Measurements from ENCODE around the gene ID3.

The ID3 gene

DNA sequence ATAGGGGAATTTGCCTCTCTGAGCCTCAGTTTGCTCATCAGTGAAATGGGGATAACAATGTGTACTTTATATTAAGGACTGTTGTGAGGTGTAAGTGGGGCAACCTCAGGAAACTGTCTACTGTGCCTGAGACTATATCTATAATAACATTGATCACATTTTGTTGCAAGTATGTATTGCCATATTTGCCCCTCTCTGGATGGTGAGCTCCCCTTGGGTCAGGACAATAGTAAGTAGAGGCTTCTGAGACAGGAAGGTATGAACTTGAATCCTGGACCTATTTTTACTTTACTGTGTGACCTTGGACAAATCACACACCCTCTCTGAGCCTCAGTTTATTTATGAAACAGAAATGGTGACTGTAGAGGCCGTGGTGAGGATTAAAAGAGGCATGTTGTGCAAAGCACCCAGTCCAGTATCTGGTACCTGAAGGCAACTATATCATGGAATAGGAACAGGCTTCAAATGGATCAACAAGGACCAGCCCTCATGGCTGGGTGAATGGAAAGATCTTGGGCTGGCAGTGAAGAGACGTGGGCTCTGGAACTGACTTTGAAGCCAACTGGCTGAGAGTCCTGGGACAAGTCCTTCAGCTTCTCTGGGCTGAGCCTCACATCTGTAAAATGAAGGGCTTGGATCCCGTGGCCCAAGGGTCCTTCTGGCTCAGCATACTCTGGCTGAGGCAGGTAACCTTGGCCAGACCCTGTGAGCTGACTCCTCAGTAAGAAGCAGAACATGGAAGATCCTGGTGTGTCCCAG lies 35.0 kb upstream of the ID3 start:
- H2BK120ac ChIP-seq (ENCODE audit: low read depth, low read length), result peak overlapping the region; percentile 65
- peak overlapping the region; percentile 74 for H3K4ac ChIP-seq (ENCODE audit: low read depth, low read length)
- H3K4me3 ChIP-seq (ENCODE audit: low read length), result no peak overlapping the region
- H3K27me3 ChIP-seq (ENCODE audit: insufficient read depth, low read length, poor library complexity), result no peaks in the 10 kb centered on the region
- no peak overlapping the region for H3K18ac ChIP-seq (ENCODE audit: low read length)
- peak overlapping the region; percentile 96 for H2AK5ac ChIP-seq (ENCODE audit: low read length)
- peak overlapping the region; percentile 69 for H3K56ac ChIP-seq (ENCODE audit: low read length)
- H3K9ac ChIP-seq (ENCODE audit: low read length), result no peak overlapping the region
- H2BK15ac ChIP-seq (replicated peaks; ENCODE audit: low read depth), result no peak overlapping the region
- H3K23ac ChIP-seq (ENCODE audit: low read length), result peak overlapping the region; percentile 51
- no CpG with 5 or more reads among the region's 3 CpGs for WGBS (ENCODE audit: extremely low coverage, insufficient coverage, low lambda C conversion rate)
- H3K4me1 ChIP-seq (ENCODE audit: control insufficient read depth, low read depth, low read length), result peaks cover 21% of the 10 kb centered on the region
- no peaks in the 10 kb centered on the region for H3K79me2 ChIP-seq (ENCODE audit: control insufficient read depth, insufficient read depth, low read length)
- peak overlapping the region; percentile 83 for H2BK5ac ChIP-seq (ENCODE audit: low read length)
- no peaks in the 10 kb centered on the region for H3K79me1 ChIP-seq (ENCODE audit: low read length)
- H3K4me2 ChIP-seq (ENCODE audit: low read length), result no peak overlapping the region
- no peak overlapping the region for H4K8ac ChIP-seq (ENCODE audit: low read depth, low read length)
- H4K5ac ChIP-seq (ENCODE audit: low read length), result peak overlapping the region; percentile 6
- no peaks in the 10 kb centered on the region for H3K36me3 ChIP-seq (ENCODE audit: control insufficient read depth, insufficient read depth, low read length)
- H3K27ac ChIP-seq (ENCODE audit: low read depth, low read length), result no peak overlapping the region
- DNase-seq, result no peak

DNA sequence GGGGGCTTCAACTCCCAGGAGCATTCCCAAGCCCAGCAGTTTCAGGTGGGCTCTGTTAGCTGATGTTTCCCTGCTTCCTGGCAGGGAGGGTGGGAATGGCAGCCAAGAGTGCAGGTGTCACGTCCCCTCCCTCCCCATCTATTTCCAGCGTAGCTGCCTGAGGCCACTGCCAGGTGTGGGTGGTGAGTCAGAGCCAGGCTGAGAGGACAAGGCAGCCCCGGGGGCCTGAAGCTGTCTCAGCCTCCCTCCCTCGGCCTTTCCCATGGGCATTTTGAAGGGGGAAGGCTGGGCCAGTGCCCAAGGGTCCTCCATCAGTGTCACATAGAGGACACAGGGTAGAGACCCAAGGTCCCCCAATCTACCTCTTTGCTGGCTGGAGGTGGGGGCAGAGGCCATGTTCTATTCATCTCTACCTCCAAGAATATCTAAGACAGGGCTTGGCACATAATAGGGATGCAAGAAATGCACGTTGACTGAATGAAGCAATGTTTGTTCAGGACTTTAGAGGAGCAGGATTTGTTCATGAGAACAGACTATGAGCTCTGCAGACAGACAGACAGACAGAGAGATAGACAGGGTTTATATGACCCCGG lies 34.4 kb upstream of the ID3 start:
- H3K27ac ChIP-seq (ENCODE audit: low read depth, low read length), result no peak overlapping the region
- WGBS (ENCODE audit: extremely low coverage, insufficient coverage, low lambda C conversion rate), result no CpG with 5 or more reads among the region's 6 CpGs
- no peak overlapping the region for H4K5ac ChIP-seq (ENCODE audit: low read length)
- H2BK120ac ChIP-seq (ENCODE audit: low read depth, low read length), result peak overlapping the region; percentile 1
- no peak overlapping the region for H3K4me3 ChIP-seq (ENCODE audit: low read length)
- no peaks in the 10 kb centered on the region for H3K79me1 ChIP-seq (ENCODE audit: low read length)
- H3K4me2 ChIP-seq (ENCODE audit: low read length), result no peak overlapping the region
- peak; percentile 78 for DNase-seq
- H3K18ac ChIP-seq (ENCODE audit: low read length), result no peak overlapping the region
- H3K4me1 ChIP-seq (ENCODE audit: control insufficient read depth, low read depth, low read length), result peaks cover 16% of the 10 kb centered on the region
- H2BK15ac ChIP-seq (replicated peaks; ENCODE audit: low read depth), result no peak overlapping the region
- no peak overlapping the region for H3K9ac ChIP-seq (ENCODE audit: low read length)
- no peak overlapping the region for H3K4ac ChIP-seq (ENCODE audit: low read depth, low read length)
- H3K56ac ChIP-seq (ENCODE audit: low read length), result peak overlapping the region; percentile 39
- H4K8ac ChIP-seq (ENCODE audit: low read depth, low read length), result no peak overlapping the region
- no peak overlapping the region for H3K23ac ChIP-seq (ENCODE audit: low read length)
- H3K79me2 ChIP-seq (ENCODE audit: control insufficient read depth, insufficient read depth, low read length), result no peaks in the 10 kb centered on the region
- H3K36me3 ChIP-seq (ENCODE audit: control insufficient read depth, insufficient read depth, low read length), result no peaks in the 10 kb centered on the region
- H3K27me3 ChIP-seq (ENCODE audit: insufficient read depth, low read length, poor library complexity), result no peaks in the 10 kb centered on the region
- H2AK5ac ChIP-seq (ENCODE audit: low read length), result no peak overlapping the region
- H2BK5ac ChIP-seq (ENCODE audit: low read length), result no peak overlapping the region

DNA sequence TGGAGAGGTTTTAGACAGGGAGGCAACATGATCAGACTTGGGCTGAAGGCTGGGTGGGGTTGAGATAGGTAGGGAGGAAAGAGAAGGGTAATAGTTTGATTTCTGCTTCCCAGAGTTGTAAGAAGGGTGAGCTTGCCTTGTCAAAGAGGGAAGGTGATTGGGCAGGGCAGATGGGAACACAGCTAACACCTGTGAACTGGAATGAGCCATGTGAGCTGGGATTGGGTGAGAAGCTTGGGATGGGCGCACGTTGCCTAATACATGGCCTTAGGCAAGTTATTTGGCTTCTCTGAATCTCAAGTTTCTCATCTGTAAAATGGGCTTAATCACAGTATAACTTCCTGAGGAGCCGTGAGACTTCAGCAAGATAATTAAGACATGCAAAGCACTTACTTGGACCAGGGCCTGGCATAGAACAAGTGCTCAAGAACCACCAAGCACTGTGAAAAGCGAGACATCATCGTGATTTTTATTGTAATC lies 33.8 kb upstream of the ID3 start:
- Histone ChIP-seq H3K18ac (ENCODE audit: low read length) (peak overlapping the region; percentile 9), H3K79me2 (ENCODE audit: control insufficient read depth, insufficient read depth, low read length) (no peaks in the 10 kb centered on the region), H4K5ac (ENCODE audit: low read length) (no peak overlapping the region), H3K9ac (ENCODE audit: low read length) (no peak overlapping the region), H2BK15ac (replicated peaks; ENCODE audit: low read depth) (no peak overlapping the region), H2BK120ac (ENCODE audit: low read depth, low read length) (peak overlapping the region; percentile 1), H3K4me1 (ENCODE audit: control insufficient read depth, low read depth, low read length) (peaks cover 19% of the 10 kb centered on the region), H4K8ac (ENCODE audit: low read depth, low read length) (no peak overlapping the region), H3K27ac (ENCODE audit: low read depth, low read length) (no peak overlapping the region), H3K4me2 (ENCODE audit: low read length) (no peak overlapping the region), H3K4me3 (ENCODE audit: low read length) (no peak overlapping the region), H2AK5ac (ENCODE audit: low read length) (peak overlapping the region; percentile 40), H2BK5ac (ENCODE audit: low read length) (peak overlapping the region; percentile 6), H3K79me1 (ENCODE audit: low read length) (no peaks in the 10 kb centered on the region), H3K27me3 (ENCODE audit: insufficient read depth, low read length, poor library complexity) (no peaks in the 10 kb centered on the region), H3K56ac (ENCODE audit: low read length) (peak overlapping the region; percentile 51), H3K4ac (ENCODE audit: low read depth, low read length) (peak overlapping the region; percentile 59), H3K23ac (ENCODE audit: low read length) (no peak overlapping the region), H3K36me3 (ENCODE audit: control insufficient read depth, insufficient read depth, low read length) (no peaks in the 10 kb centered on the region)
- no peak for DNase-seq
- no CpG with 5 or more reads among the region's 5 CpGs for WGBS (ENCODE audit: extremely low coverage, insufficient coverage, low lambda C conversion rate)

DNA sequence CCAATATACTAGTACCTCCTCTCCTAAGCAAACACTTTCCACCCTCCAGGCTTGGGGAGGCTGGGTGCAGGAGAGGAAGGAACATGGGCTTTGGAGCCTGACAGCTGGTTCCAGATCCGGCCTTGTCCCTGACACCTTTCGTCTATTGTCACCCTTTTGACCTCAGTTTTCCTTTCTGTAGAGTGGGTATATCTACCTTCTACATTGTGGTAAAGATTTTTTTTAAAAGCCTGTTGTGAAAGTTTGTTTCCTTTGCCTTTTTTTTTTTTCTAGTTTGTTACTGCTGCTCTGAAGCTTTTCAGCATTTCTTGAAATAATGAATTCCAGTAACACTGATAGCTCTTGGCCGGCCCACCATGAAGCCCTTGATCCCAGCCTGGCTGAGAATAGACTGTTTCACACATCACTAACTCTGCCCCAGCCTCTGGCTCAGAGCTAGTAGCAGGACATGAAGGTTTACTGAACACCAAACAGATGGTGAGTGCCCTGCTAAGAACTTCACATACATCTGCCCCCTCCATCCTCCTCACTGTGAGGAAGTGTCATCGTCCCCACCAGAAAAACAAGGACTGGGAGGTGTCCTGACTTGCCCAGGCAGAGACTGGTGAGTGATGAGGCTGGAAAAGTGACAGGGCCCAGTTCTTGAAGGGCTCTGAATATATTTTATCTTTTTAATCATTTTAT lies 33.0 kb upstream of the ID3 start:
- no peak overlapping the region for H4K8ac ChIP-seq (ENCODE audit: low read depth, low read length)
- H4K5ac ChIP-seq (ENCODE audit: low read length), result no peak overlapping the region
- H3K23ac ChIP-seq (ENCODE audit: low read length), result no peak overlapping the region
- peak overlapping the region; percentile 10 for H2BK120ac ChIP-seq (ENCODE audit: low read depth, low read length)
- no peak overlapping the region for H3K4me3 ChIP-seq (ENCODE audit: low read length)
- H3K4me2 ChIP-seq (ENCODE audit: low read length), result no peak overlapping the region
- no CpG with 5 or more reads among the region's 4 CpGs for WGBS (ENCODE audit: extremely low coverage, insufficient coverage, low lambda C conversion rate)
- no peak overlapping the region for H3K27ac ChIP-seq (ENCODE audit: low read depth, low read length)
- H3K27me3 ChIP-seq (ENCODE audit: insufficient read depth, low read length, poor library complexity), result no peaks in the 10 kb centered on the region
- no peak for DNase-seq
- peak overlapping the region; percentile 10 for H3K4ac ChIP-seq (ENCODE audit: low read depth, low read length)
- no peaks in the 10 kb centered on the region for H3K79me2 ChIP-seq (ENCODE audit: control insufficient read depth, insufficient read depth, low read length)
- H2BK15ac ChIP-seq (replicated peaks; ENCODE audit: low read depth), result no peak overlapping the region
- H3K9ac ChIP-seq (ENCODE audit: low read length), result no peak overlapping the region
- H2AK5ac ChIP-seq (ENCODE audit: low read length), result peak overlapping the region; percentile 79
- H3K56ac ChIP-seq (ENCODE audit: low read length), result peak overlapping the region; percentile 54
- peaks cover 19% of the 10 kb centered on the region for H3K4me1 ChIP-seq (ENCODE audit: control insufficient read depth, low read depth, low read length)
- peak overlapping the region; percentile 35 for H2BK5ac ChIP-seq (ENCODE audit: low read length)
- peak overlapping the region; percentile 10 for H3K18ac ChIP-seq (ENCODE audit: low read length)
- no peaks in the 10 kb centered on the region for H3K79me1 ChIP-seq (ENCODE audit: low read length)
- H3K36me3 ChIP-seq (ENCODE audit: control insufficient read depth, insufficient read depth, low read length), result no peaks in the 10 kb centered on the region

DNA sequence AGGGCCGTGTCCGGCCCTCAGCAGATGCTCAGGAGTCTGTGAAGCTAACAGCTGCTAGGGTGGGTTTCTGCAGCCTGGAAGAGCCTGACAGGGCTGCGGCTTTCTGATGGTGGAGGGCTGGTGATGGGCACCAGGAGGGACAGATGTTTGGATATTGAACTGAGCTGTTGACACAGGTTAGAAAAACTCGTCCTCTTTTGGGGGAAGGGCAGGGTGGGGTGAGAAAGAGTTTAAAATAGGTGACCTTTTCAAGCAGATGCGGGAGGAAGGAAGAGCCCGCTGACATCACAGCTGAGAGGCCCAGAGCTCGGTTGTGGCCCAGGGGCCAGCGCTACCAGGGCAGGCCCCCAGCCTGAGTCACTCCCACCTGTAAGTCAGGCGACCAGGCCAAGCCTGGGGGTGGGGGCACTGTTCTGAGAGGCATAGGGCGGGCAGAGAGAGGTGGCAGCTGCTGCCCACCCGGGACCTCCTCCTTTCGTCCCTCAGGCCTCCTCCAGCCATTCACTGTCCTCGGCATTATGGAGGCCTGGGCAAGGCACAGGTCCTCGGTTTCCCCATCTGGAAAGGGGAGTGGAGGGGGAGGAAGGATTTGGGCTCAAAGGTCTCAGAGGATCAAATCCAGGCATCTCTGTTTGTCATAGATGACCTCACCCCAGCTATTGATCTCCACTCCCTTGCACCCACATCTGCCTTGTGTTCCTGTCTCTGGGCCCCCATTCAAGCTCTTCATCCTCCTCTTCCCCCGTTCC lies 32.3 kb upstream of the ID3 start:
- no peak overlapping the region for H3K9ac ChIP-seq (ENCODE audit: low read length)
- peaks cover 15% of the 10 kb centered on the region for H3K4me1 ChIP-seq (ENCODE audit: control insufficient read depth, low read depth, low read length)
- H4K8ac ChIP-seq (ENCODE audit: low read depth, low read length), result no peak overlapping the region
- peak overlapping the region; percentile 3 for H3K27ac ChIP-seq (ENCODE audit: low read depth, low read length)
- no peaks in the 10 kb centered on the region for H3K36me3 ChIP-seq (ENCODE audit: control insufficient read depth, insufficient read depth, low read length)
- no CpG with 5 or more reads among the region's 15 CpGs for WGBS (ENCODE audit: extremely low coverage, insufficient coverage, low lambda C conversion rate)
- no peak overlapping the region for H3K4me2 ChIP-seq (ENCODE audit: low read length)
- H2BK15ac ChIP-seq (replicated peaks; ENCODE audit: low read depth), result no peak overlapping the region
- peak overlapping the region; percentile 10 for H3K18ac ChIP-seq (ENCODE audit: low read length)
- peak overlapping the region; percentile 30 for H3K56ac ChIP-seq (ENCODE audit: low read length)
- H3K27me3 ChIP-seq (ENCODE audit: insufficient read depth, low read length, poor library complexity), result no peaks in the 10 kb centered on the region
- peak overlapping the region; percentile 10 for H2BK120ac ChIP-seq (ENCODE audit: low read depth, low read length)
- H3K79me1 ChIP-seq (ENCODE audit: low read length), result no peaks in the 10 kb centered on the region
- H3K79me2 ChIP-seq (ENCODE audit: control insufficient read depth, insufficient read depth, low read length), result no peaks in the 10 kb centered on the region
- no peak overlapping the region for H3K4me3 ChIP-seq (ENCODE audit: low read length)
- peak overlapping the region; percentile 33 for H2BK5ac ChIP-seq (ENCODE audit: low read length)
- DNase-seq, result no peak
- peak overlapping the region; percentile 79 for H2AK5ac ChIP-seq (ENCODE audit: low read length)
- H3K4ac ChIP-seq (ENCODE audit: low read depth, low read length), result peak overlapping the region; percentile 1
- H3K23ac ChIP-seq (ENCODE audit: low read length), result no peak overlapping the region
- no peak overlapping the region for H4K5ac ChIP-seq (ENCODE audit: low read length)
